GM19099 (cell line): ENCODE results near the gene TOMM20L.

ENCODE experiments used
- POLR2A ChIP-seq: IDR thresholded peaks from 3 replicates; pipeline ENCODE4 v1.6.1; 2011; ENCODE audit warnings: low read depth; ENCODE audit not compliant: insufficient read length; ENCODE audit errors: extremely low read depth

Gene TOMM20L

DNA sequence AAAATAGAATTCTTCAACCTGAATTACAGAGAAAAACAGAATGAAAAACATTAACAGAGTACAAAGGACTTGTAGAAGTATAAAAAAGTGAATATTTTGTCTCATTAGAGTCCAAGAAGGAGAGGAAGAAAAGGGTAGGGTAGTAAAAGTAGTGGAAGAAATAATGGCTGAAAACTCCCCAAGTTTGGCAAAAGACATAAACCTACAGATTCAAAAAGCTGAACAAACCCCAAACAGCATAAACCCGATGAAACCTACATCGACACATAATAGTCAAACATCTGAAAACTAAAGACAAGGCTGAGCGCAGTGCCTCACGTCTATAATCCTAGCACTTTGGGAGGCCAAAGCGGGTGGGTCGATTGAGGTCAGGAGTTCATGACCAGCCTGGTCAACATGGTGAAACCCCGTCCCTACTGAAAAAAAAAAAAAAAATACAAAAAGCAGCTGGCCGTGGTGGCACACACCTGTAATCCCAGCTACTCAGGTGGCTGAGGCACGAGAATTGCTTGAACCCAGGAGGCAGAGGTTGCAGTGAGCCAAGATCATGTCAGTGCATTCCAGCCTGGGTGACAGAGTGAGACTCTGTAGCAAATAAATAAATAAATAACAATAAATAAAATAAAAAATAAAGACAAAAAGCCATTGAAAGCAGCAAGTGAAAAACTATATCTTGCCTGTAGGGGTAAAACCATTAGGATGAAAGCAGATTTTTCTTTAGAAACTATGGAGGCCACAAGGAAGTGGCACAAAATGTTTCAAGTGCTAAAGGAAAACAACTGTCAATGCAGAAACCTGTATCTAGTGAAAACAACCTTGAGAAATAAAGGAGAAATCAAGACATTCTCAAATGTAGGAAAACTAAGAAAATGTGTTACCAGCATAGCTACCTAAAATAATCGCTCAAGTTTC lies 20.2 kb downstream of the TOMM20L start:
- no peak for TF ChIP-seq POLR2A

DNA sequence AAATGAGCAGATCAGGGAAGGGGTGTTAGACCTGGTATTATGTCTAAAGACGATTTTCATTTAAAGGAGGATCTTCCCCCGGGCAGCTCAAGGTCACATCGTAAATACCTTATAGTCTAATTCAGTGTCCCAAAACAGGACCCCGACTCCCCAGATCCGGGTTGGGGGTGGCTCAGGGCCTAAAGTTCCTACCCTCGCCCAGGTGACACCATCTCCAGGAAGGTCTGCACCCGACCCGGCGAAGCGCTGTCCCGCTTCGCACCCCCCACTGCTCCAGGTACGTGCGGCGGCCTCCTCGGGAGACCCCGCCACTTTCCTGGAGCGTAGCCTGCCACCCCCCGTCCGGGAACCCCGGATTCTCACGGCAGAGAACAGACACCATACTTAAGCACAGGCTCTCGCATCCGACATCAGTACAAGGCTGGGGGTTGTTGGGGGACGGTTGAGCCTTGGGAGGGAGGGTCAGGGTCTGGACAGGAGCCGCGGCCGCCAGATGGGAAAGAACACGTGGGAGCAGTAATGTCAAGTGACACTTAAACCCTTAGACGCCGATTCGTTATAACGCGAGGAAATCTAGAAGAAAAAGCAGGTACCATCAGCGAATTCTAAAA lies 31.0 kb downstream of the TOMM20L start:
- TF ChIP-seq POLR2A: peak; percentile 54

DNA sequence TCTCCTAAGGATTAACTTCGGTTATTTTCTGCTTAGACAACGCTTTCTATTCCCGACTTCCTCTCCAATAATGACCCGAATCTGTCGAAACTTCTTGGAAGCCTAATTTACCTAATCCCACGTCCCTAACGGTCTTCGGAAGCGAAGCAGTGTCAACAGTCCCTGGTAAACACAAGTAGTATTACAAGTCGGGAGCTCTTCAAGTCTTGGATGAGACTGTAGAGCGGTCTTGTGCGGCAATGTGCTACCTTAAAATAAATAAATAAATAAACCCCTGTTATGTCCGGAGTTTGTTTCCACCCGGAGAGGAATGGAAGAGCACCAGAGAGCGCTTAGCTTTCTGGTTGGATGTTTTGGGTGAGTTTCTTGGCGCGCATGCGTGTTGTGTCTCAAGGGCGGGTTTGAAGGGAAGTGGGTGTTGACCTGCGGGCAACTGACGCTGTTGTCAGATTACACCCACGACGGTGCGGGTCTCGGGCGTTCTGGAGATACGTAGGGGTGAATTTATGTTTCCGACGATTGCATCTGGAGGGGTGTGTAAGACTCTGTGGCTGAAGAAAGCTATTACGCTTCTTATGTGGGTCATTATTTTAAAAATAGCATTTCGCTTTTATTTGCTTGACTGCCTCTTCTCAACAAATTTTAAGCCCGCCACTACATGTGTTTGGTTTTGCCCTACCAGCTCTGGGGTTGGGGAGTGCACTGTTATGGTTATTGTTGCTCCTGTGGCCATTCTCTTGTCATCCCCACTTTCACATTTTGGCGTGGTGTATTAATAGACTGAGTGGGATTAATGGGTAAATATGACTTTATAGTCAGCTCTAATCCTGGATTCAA lies 31.8 kb downstream of the TOMM20L start, which contains the start of the genes KIAA0586 and TIMM9:
Gene KIAA0586, plus strand, starts transcription at position 439 of the 837 bp plus-strand sequence. CDS start 546 bp downstream, outside the sequence.
Gene TIMM9, minus strand, starts transcription at position 251 of the 837 bp plus-strand sequence. CDS start 15,586 bp downstream, outside the sequence.
- TF ChIP-seq POLR2A: peak; percentile 85

DNA sequence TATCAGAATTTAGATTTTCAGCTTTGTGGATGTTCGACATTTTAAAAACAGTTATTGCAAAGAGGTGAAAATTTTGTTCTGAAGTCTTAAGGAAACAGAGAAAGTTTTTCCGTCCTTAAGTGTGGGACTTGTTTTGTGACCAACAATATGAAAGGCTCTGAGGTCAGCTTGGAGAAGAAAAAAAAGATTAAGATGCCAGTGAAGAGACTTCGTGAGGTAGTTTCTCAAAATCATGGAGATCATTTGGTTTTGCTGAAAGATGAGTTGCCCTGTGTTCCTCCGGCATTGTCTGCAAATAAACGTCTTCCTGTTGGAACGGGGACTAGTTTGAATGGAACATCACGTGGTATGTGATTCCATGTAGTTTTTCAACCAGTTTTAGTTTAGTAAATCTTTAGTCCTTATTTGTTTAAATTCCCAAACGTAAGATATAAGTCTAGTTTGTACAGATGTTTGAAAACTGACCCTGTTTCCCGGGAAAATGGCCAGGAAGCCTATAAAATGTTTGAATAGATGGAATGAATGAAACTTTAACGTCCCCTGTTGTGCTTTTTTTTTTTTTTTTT lies 32.5 kb downstream of the TOMM20L start:
- no peak for TF ChIP-seq POLR2A

DNA sequence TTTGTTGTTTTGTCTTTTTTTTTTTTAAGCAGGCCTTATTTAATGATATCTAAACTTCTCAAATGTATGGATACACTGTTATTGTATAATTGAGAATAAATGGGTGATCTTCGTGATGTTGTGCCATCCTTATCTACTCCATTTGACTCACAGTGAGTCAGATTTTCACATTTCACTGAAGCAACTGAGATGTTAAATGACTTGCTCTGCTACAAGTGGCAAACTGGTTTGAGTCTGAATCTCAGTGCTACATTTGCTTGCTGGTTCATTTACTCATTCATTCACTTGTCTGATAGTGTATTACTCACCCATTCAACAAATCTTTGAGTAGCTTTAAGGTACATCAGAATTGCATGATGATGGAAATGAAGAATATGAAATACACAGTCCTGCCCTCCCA lies 34.4 kb downstream of the TOMM20L start:
- no peak for TF ChIP-seq POLR2A

DNA sequence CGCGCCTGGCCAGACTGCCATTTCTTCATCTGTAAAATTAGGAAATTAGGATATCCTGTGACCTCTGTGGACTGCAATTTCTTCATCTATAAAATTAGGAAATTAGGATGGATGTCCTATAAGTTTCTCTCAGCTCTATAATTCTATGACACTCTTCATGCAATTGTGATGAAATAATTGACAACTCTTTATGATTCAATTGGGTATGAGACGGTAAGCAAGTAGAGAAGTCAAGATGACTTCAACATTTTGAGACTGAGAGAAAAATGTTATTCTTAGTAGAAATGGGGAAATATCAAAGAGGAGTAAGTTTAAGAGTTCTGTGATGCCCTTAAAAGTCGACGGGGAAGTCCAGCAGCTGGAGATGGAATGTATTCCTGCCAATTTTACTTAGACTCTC lies 43.7 kb downstream of the TOMM20L start:
- no peak for TF ChIP-seq POLR2A

DNA sequence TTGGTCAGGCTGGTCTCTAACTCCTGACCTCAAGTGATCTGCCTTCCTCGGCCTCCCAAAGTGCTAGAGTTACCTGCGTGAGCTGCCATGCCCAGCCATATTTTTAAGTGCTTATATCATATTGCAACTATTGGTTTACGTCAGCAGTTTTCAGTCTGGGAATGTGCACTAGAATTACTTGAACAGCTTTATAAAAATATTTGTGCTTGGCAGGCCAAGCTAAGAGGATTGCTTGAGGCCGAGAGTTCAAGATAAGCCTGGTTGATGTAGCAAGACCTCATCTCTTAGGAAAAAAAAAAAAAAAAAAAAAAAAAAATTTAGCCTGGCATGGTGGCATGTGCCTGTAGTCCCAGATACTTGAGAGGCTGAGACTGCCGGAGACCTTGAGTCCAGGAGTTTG lies 48.9 kb downstream of the TOMM20L start:
- no peak for TF ChIP-seq POLR2A

DNA sequence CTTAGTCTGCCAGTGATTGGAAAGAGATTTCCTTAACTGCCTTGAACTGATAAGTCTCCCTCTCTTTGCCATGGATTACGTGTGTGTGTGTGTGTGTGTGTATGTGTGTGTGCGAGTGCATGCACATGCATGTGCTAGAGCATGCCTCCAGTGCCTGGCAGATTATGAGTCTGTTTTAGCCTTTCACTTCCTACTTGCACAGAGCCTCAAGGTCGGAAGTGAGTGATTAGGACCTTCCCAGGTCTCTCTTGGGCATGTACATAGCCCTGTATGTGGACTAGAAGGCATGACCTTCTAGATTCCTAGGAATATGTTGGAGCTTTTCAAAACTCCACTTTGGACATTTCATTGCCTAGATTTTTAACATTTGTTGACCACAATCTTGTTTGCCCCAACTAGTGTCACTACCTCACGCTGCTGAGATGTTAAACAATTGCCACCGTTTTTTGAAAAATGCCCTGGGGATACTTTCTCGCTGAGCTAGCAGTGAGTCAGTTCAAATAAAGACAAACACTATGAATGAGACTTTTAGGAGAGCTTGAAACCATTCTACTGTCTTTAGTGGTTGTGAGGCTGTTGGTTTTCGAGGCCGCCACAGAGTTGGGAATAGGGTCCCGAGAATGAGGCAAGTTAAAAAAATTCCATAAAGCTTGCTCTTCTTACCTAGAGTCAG lies 60.0 kb downstream of the TOMM20L start:
- TF ChIP-seq POLR2A: no peak
